NCI-H128 (cell line): ENCODE results near the gene ALMS1.
"Not testable (repeated sequence)": the region's sequence is repeated elsewhere in the genome, so short reads cannot be mapped to it uniquely, and the experiment has no call there.

Experiments used
- DNase-seq: peaks from one replicate; lab custom pipeline; 2025; ENCODE audit not compliant: unreplicated experiment; lab: John Stamatoyannopoulos, UW

ALMS1 gene

DNA sequence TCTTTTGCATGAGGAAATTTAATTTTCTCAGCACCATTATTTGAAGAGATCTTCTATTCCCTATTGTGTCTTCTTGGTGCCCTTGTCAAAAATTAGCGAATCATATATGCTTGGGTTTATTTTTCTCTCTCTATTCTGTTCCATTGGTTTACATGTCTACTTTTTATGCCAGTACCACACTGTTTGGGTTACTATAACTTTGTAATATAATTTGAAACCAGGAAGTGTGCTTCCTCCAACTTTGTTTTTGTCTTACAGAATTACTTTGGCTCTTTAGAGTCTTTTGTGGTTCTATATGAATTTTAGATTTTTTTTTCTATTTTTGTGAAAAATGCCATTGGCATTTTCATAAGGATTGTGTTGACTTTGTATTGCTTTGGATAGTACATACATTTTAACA lies 17.6 kb downstream of the ALMS1 start:
- no peak for DNase-seq

DNA sequence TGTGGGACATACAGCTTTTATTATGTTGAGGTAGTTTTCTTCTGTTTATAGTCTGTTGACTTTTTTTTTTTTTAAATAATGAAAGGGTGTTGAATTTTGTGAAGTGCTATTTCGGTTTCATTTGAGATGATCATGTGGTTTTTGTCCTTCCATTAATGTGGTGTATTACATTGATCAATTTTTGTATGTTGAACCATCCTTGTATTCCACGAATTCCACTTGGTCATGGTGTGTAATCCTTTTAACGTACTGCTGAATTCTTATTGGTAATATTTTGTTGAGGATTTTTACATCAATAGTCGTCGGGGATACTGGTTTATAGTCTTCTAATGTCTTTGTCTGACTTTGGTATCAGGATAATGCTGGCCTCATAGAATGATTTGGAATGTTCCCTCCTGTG lies 18.8 kb downstream of the ALMS1 start:
- DNase-seq, result no peak

DNA sequence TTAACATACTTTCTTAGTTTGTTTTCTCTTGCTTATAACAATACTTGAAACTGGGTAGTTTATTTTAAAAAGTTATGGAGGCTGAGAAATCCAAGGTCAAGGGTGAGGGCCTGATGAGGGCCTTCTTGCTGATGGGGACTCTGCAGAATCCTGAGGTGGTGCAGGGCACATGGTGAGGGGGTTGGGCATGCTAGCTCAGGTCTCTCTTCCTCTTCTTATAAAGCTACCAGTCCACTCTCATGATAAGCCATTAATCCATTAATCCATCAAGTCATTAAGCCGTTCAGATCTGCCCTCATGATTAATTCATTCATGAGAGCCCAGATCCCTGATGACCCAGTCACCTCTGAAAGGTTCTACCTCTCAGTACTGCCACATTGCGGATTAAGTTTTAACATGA lies 21.4 kb downstream of the ALMS1 start:
- no peak for DNase-seq

DNA sequence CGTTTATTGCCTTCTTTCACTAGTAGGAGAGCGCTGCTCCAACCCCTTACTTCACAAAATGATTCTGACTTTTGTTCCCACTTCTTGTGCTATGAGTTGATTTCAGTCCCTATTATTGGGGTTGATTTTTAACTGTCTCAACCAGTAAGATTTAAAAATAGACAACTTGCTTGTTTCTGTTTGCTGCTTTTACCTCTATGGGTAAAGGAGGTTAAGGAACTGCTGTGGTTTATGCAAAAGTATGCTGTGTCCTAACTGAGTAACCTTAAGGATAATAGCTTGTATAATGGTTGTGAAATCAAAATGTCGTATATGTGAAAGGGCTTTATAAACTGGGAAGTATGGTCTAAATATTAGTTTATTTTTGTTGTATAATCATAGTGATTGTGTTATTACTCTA lies 22.6 kb downstream of the ALMS1 start:
- DNase-seq, result no peak

DNA sequence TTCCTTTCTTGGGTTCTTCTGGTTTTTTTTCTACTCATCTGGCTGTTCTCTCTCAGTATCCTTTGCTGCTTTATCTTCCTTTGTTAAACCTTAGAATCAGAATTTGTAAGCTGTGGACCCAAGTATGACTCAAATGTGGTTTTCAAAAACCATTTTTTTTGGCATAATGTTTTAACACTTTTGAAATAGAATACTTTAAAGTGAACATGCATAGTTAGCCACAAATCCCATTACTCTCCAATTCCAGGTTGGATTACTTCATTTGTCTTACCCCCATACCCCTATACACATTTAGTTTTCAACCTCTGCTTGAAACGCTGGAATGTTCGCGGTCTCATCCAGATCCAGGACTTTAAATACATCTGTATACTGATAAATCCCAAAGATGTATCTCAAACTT lies 29.1 kb downstream of the ALMS1 start:
- no peak for DNase-seq

DNA sequence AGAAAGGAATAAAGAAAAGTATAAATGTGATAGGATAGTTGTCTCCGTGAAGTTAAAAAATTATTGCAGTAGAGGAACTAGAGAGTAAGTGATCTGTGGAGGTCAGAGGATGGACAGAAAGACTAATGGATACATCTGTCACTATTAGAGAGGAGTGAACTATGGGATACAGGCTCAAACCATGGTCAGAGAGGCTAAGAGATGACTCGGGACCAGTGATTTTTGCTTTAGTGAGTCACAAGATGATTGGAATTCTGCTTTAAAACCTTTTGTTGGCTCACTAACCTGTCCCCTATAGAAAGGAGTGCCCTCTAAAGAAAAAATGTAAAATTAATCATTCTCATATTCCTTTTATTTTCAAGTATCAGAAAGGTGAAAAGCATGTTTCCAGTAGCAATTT lies 30.3 kb downstream of the ALMS1 start:
- no peak for DNase-seq

DNA sequence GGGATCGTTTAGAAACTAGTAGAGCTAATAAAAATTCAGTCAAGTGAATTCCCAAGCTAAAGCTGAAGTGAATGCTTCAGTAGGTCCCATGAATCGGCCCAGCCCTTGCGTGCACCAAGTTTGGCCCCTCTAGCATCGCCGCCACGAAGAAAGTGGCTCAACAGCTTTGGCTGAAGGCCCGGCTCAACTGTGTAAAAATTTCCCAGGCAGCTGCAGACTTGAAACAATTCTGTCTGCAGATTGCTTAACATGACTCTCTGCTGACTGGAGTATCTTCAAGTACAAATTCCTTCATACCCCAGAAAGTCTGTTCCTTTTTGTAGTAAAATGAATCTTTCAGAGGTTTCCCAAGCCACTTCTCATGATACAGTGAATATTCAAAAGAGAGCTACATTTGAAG lies 32.7 kb downstream of the ALMS1 start:
- DNase-seq, result no peak

DNA sequence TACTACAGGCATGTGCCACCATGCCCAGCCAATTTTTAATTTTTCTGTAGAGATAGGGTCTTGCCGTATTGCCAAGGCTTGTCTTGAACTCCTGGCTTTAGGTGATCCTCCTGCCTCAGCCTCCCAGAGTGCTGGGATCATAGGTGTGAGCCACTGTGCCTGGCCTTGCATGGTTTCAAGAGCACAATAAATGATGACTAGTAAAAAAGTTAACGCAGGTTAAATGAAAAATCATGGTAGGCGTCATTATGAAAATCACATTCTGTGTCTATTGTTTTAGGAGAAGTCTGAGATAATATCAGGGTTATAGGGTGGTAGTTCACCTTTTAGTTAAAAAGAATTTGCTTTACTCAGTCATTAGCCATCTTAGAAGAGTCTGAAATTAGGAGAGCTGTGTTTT lies 38.3 kb downstream of the ALMS1 start:
- no peak for DNase-seq

DNA sequence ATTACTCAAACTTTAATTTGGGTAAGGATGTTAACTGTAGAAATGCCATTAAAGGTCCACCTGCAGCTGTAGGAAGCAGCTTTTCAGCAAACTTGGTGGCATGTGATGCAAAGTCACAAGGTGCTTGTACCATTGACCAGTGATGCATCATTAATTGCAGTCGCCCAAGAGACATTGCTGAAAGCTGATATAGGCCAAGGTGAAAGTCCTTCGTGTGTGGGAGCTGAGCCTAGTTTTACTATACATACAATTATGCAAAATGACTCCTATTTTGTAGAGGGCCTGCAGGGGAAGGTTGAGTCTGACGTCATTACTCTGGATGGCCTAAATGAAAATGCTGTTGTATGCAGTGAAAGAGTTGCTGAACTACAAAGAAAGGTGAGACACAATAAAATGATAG lies 40.5 kb downstream of the ALMS1 start:
- DNase-seq, result no peak

DNA sequence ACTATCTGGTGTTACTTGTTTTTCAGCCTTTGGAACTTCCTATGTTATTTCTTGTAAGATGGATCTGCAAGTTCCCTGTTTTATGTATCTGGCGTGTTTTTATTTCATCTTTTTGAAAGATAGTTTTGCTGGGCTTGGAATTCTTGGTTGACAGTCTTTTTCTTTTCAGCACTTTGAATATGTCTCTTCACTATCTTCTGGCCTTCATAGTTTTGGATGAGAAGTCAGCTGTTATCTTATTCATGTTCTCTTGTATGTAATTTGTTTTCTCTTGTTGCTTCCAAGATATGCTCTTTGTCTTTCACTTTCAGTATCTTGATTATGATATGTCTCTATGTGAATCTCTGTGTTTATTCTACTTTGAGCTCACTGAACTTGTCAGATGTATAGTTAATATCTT lies 50.4 kb downstream of the ALMS1 start:
- no peak for DNase-seq

DNA sequence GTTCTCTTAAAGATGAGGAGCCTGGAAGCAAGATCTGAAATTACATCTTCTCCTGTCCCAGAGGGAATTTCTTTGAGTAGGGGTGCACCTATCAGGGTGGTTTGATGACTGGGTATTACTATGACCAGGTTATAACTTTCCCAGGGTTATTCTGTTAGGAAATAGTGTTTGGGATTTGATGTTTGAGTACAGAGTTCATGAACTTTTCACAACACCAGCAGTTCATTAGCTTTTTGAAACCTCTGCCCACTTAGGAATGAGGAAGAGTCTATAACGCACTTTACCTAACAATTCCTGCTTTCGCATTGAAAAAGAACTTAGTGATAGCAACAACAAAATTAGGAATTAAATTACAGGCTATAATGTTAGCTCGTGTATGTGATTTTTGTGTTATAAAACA lies 58.6 kb downstream of the ALMS1 start:
- no peak for DNase-seq

DNA sequence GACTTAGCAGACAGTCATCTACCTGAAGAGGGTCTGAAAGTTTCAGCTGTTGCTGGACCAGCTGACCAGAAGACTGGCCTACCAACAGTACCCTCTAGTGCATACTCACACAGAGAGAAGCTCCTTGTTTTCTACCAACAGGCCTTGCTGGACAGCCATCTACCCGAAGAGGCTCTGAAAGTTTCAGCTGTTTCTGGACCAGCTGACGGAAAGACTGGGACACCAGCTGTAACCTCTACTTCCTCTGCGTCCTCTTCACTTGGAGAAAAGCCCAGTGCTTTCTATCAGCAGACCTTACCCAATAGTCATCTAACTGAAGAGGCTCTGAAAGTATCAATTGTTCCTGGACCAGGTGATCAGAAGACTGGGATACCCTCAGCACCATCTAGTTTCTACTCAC lies 63.2 kb downstream of the ALMS1 start:
- no peak for DNase-seq

DNA sequence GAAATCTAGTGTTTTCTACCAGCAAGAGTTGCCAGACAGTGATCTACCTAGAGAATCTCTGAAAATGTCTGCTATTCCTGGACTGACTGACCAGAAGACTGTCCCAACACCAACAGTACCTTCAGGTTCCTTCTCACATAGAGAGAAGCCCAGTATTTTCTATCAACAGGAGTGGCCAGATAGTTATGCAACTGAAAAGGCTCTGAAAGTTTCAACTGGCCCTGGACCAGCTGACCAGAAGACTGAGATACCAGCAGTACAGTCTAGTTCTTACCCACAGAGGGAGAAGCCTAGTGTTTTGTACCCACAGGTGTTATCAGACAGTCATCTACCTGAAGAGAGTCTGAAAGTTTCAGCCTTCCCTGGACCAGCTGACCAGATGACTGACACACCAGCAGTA lies 63.8 kb downstream of the ALMS1 start:
- no peak for DNase-seq

DNA sequence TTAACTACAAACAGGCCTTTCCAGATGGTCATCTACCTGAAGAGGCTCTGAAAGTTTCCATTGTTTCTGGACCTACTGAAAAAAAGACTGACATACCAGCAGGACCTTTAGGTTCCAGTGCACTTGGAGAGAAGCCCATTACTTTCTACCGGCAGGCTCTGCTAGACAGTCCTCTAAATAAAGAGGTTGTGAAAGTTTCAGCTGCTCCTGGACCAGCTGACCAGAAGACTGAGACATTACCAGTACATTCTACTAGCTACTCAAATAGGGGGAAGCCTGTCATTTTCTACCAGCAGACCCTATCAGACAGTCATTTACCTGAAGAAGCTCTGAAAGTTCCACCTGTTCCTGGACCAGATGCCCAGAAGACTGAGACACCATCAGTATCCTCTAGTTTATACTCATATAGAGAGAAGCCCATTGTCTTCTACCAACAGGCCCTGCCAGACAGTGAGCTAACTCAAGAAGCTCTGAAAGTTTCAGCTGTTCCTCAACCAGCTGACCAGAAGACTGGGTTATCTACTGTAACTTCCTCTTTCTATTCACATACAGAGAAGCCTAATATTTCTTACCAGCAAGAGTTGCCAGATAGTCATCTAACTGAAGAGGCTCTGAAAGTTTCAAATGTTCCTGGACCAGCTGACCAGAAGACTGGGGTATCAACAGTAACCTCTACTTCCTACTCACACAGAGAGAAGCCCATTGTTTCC lies 65.8 kb downstream of the ALMS1 start:
- no peak for DNase-seq

DNA sequence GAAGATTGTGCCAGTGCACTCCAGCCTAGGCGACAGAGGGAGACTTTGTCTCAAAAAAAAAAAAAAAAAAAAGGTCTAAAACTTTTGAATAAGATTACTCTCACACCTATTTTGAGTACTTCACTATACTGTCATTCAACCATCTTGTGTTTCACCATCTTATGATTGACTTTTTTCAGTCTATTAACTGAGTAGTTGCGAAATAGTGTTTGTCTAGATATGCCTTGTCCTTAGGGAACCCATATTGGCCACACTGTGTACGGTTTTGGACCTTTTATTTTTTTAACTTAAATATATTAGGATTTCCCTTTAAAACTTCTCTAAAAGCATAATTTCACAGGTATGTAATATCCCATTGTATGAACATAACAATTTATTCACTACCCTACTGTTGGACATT lies 72.3 kb downstream of the ALMS1 start:
- no peak for DNase-seq

DNA sequence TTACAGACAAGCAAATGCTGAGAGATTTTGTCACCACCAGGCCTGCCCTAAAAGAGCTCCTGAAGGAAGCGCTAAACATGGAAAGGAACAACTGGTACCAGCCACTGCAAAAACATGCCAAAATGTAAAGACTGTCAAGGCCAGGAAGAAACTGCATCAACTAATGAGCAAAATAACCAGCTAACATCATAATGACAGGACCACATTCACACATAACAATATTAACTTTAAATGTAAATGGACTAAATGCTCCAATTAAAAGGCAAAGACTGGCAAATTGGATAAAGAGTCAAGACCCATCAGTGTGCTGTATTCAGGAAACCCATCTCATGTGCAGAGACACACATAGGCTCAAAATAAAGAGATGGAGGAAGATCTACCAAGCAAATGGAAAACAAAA lies 76.8 kb downstream of the ALMS1 start:
- not testable (repeated sequence) for DNase-seq

DNA sequence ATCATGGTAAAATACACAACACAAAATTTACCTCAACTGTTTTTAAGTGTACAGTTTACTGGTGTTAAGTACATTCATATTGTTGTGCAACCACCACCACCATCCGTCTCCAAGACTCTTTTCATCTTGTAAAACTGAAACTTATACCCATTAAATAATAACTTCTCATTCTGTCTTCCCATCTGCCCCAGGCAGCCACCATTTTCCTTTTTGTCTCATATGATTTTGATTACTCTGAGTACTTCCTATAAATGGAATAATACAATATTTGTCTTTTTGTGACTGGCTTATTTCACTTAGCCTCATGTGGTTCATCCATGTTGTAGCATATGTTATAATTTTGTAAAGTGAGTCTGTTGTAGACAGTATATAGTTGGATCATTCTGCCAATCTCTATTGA lies 82.7 kb downstream of the ALMS1 start:
- no peak for DNase-seq

DNA sequence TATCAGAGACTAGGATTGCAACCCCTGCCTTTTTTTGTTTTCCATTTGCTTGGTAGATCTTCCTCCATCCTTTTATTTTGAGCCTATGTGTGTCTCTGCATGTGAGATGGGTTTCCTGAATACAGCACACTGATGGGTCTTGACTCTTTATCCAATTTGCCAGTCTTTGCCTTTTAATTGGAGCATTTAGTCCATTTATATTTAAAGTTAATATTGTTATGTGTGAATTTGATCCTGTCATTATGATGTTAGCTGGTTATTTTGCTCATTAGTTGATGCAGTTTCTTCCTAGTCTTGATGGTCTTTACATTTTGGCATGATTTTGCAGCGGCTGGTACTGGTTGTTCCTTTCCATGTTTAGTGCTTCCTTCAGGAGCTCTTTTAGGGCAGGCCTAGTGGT lies 98.2 kb downstream of the ALMS1 start:
- not testable (repeated sequence) for DNase-seq

DNA sequence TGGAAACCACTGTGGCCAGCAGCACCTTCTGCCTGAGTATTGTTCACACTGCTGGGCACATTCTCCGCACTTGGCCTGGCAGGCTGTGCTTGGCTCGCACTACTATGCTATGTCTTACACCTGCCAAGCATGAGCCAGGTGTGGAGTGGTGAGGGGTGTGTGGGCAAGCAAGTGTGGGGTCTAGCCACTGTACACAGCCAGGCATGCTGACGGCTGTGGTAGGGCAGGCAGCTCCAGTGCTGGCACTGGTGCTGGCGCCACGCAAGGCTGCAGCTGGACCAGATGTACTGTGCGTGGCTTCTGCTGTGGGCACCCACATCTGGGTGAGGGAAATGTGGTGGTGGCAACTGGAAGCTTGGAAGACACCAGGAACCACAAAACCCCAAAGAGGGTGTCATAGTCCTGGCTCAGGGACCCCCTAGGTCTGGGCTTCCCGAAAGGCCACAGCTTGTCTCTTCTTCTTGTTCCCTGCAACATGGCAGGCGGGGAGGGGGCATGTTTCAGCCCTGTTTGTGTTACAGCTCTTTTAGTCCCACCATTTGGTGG lies 101.5 kb downstream of the ALMS1 start:
- DNase-seq, result no peak

DNA sequence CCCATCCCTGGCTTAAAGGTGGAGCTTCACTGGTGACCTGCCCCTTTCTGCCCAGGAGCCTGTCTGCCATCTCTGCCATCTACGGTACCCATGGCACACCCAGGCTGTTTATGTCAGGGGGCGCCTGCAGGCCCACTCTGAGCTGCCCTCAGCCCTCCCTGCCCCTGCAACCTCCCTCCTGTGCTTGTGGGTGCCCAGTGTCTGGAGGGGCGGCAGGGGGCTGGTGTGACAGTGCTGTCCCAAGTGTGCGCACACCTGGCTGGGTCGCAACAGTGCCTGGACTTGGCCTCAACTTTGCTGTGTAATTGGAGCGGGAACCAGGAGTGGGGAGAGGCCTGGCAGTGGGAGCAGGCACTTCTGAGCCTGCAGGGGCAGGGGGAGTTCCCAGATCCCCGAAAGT lies 102.4 kb downstream of the ALMS1 start:
- DNase-seq, result no peak

DNA sequence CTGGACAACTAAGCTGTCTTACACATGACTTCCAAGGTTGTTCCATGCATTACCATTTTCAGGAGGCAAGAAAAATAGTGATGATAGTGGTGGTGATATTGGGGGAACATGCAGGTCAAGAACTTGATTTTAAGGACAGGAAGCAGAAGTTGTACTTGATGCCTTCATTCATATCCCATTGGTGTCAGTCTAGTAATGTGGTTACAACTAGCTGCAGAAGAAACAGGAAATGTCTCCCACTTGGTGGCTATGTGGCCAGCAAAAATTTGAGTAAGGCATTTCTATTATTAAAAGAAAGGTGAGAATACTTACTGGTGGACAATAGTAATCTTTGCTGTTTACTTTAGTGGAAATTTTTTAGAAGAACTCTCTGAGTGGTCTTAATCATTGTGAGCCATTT lies 103.4 kb downstream of the ALMS1 start:
- DNase-seq, result no peak

DNA sequence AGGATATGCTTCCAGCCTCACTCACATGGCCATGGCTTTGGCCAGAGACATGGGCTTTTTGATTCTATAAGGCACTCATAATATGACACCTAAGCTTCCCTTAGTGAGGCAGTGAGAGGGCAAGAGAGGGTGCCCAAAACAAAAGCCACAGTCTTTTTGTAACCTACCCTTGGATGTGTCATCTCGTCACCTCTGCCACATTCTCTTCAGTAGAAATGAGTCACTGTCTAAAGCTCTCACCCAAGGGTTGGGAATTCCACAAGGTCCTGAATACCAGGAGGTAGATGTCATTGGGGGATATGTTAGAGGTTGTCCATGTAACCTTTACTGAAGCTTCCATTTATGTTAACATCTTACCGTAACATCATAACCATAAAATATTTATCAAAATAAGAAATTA lies 108.4 kb downstream of the ALMS1 start:
- no peak for DNase-seq

DNA sequence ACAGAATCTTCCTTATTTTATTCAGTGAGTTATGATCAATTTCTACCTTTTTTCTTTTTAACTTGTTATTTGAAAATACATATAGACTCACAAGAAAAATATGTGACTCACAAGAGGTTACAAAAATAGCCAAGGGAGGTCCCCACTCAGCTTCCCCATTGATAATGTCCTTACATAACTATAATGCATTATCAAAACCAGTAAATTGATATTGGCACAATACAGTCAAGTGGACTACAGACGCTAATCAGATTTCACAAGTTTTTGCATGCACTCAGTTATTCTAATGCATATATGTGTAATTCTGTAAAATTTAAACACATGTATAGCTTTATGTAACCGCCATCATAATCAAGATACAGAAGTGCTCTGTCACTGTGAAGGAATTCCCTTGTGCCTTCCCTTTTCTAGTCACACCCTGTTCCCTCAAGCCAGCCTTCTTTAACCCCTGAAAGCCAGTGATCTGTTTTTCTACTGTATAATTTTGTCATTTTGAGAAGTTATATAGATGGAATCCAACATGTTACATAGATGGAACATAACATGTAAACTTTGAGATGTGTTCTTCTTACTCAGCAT lies 118.4 kb downstream of the ALMS1 start:
- no peak for DNase-seq
